Measurements from ENCODE around the gene BCOR.

DNA sequence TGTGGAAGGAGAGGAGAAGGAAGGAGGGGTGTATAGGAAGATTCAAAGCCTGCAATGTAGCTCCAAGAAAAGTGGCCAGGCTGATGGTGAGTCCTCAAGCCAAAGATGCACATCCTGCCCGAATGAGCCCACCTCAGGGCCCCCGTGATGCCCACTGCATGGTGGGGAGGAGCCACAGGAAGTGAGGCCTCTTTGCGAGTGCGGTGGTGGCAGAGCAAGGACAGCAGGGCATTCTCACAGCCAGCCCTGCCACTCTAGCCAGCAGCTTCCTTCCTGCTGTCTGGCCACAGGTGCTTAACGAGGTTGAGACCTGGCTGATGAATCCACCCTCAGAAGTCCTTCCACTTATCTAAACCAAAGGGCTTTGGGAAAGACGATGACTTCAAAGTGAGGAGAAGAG lies 55.8 kb downstream of the BCOR start:
- TF ChIP-seq CTCF (IDR thresholded peaks at IDR 0.05) (no peak), POLR2AphosphoS5 (IDR thresholded peaks at IDR 0.05; ENCODE audit: low read depth, low read length) (no peak), REST (IDR thresholded peaks at IDR 0.05; ENCODE audit: insufficient read depth in 1 of 2, low read depth in 2 of 2, low read length in 1 of 2) (no peak)
